ENCODE results near the gene ZNF839.

Gene ZNF839

GRCh38 chr14:102342238-102342637, 22.7 kb downstream of the ZNF839 start:
- DNase-seq: no peak

GRCh38 chr14:102344084-102344483, 24.5 kb downstream of the ZNF839 start:
- DNase-seq: no peak

GRCh38 chr14:102344485-102344884, 24.9 kb downstream of the ZNF839 start:
- DNase-seq: no peak

- no peak for DNase-seq
Measured at GRCh38 chr14:102345232-102345631, 25.7 kb downstream of the ZNF839 start.

- DNase-seq: no peak
Measured at GRCh38 chr14:102346645-102347044, 27.1 kb downstream of the ZNF839 start.

GRCh38 chr14:102348376-102348775, 28.8 kb downstream of the ZNF839 start:
- no peak for DNase-seq

- no peak for DNase-seq
Measured at GRCh38 chr14:102351023-102351422, 31.5 kb downstream of the ZNF839 start.

- DNase-seq: peak; percentile 11 to 30
Measured at GRCh38 chr14:102351593-102351992, 32.0 kb downstream of the ZNF839 start.

- no peak for DNase-seq
Measured at GRCh38 chr14:102352213-102352612, 32.7 kb downstream of the ZNF839 start.

GRCh38 chr14:102353126-102353619, 33.6 kb downstream of the ZNF839 start:
- no peak for DNase-seq

GRCh38 chr14:102356280-102356679, 36.7 kb downstream of the ZNF839 start:
- DNase-seq: no peak

GRCh38 chr14:102359341-102359740, 39.8 kb downstream of the ZNF839 start:
- DNase-seq: no peak

GRCh38 chr14:102360388-102360787, 40.8 kb downstream of the ZNF839 start:
- no peak for DNase-seq

GRCh38 chr14:102362084-102362483, 42.5 kb downstream of the ZNF839 start:
- peak; percentile 41 to 67 for DNase-seq

- peak; percentile 96 to 97 for DNase-seq
Measured at GRCh38 chr14:102362545-102363181, 43.1 kb downstream of the ZNF839 start, which contains the start of the genes CINP and TECPR2. Gene CINP, minus strand, starts transcription at chr14:102362890. Its CDS starts 39 bp downstream, at chr14:102362851. Gene TECPR2, plus strand, starts transcription at chr14:102362941. Its CDS starts 13,781 bp downstream, at chr14:102376722.

- DNase-seq: peak in 1 of 2 donors; percentile 35
Measured at GRCh38 chr14:102363182-102363943, 43.8 kb downstream of the ZNF839 start.

GRCh38 chr14:102370305-102370809, 50.8 kb downstream of the ZNF839 start:
- DNase-seq: peak; percentile 78 to 79

- no peak for DNase-seq
Measured at GRCh38 chr14:102371361-102371760, 51.8 kb downstream of the ZNF839 start.

GRCh38 chr14:102373110-102373509, 53.6 kb downstream of the ZNF839 start:
- no peak for DNase-seq

GRCh38 chr14:102374264-102374663, 54.7 kb downstream of the ZNF839 start:
- DNase-seq: no peak

- DNase-seq: no peak
Measured at GRCh38 chr14:102375119-102375518, 55.6 kb downstream of the ZNF839 start.

GRCh38 chr14:102377696-102378095, 58.1 kb downstream of the ZNF839 start:
- no peak for DNase-seq

- no peak for DNase-seq
Measured at GRCh38 chr14:102378830-102379229, 59.3 kb downstream of the ZNF839 start.

- no peak for DNase-seq
Measured at GRCh38 chr14:102387086-102387485, 67.5 kb downstream of the ZNF839 start.
